ENCODE measurements around the gene VPS41.

- TF ChIP-seq CTCF (IDR thresholded peaks at IDR 0.05): no peak
- TF ChIP-seq POLR2A (IDR thresholded peaks at IDR 0.05): no peak
Measured at GRCh38 chr7:38953971-38954370, 45.0 kb upstream of the VPS41 start.
